Neural cell (in vitro differentiated cells): ENCODE data around the gene ANKS1B.
A peak's percentile ranks its signal among the peaks of the same experiment; 100 is the strongest.

Experiments
- POLR2AphosphoS5 ChIP-seq: IDR thresholded peaks from 2 replicates; pipeline ENCODE4 v1.6.1; 2012
- TAF1 ChIP-seq: IDR thresholded peaks from 2 replicates; pipeline ENCODE4 v1.6.1; 2012; ENCODE audit warnings: low read depth
- TF ChIP-seq, protein P1 (sequence below): fragments of 450-650 bp; IDR thresholded peaks from 2 replicates; pipeline ENCODE4 v1.5.1; 2014; ENCODE audit warnings: antibody characterized with exemption, mild to moderate bottlenecking, moderate library complexity; ENCODE audit not compliant: poor library complexity, severe bottlenecking

- TF ChIP-seq, protein P1, sequence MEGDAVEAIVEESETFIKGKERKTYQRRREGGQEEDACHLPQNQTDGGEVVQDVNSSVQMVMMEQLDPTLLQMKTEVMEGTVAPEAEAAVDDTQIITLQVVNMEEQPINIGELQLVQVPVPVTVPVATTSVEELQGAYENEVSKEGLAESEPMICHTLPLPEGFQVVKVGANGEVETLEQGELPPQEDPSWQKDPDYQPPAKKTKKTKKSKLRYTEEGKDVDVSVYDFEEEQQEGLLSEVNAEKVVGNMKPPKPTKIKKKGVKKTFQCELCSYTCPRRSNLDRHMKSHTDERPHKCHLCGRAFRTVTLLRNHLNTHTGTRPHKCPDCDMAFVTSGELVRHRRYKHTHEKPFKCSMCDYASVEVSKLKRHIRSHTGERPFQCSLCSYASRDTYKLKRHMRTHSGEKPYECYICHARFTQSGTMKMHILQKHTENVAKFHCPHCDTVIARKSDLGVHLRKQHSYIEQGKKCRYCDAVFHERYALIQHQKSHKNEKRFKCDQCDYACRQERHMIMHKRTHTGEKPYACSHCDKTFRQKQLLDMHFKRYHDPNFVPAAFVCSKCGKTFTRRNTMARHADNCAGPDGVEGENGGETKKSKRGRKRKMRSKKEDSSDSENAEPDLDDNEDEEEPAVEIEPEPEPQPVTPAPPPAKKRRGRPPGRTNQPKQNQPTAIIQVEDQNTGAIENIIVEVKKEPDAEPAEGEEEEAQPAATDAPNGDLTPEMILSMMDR, result peak; percentile 79
- TF ChIP-seq POLR2AphosphoS5, result no peak
- TF ChIP-seq TAF1, result no peak
These were observed 1285.9 kb downstream of the ANKS1B start for GRCh38 chr12:98698603-98699463.
